Erythroblast (primary cell): ENCODE results near the gene MSMB.

Experiments
- GATA1 ChIP-seq: IDR thresholded peaks from 2 replicates; pipeline ENCODE4 v1.6.1; 2011; ENCODE audit warnings: low read depth, mild to moderate bottlenecking, control low read depth, low read length, moderate library complexity
- POLR2A ChIP-seq: IDR thresholded peaks from 2 replicates; pipeline ENCODE4 v1.6.1; 2011; ENCODE audit warnings: mild to moderate bottlenecking, low read length

GRCh38 chr10:46029461-46030030 lies 16.5 kb downstream of the MSMB start:
- TF ChIP-seq GATA1 (no peak), POLR2A (no peak)
